ENCODE data around the gene GALK2. TPM values are rescaled to one million over a fixed set of nuclear protein-coding genes. Genes with fewer than 3 reads are reported as not detected.

GALK2 gene
- total RNA-seq, 1 experiment from 2014 or later: 22.9 TPM

- Histone ChIP-seq H3K27me3 (replicated peaks; ENCODE audit: insufficient read depth, low read depth, low read length, poor library complexity) (no peaks in the 10 kb centered on the region), H3K36me3 (ENCODE audit: insufficient read depth, low read length, poor library complexity, severe bottlenecking) (peaks cover 4% of the 10 kb centered on the region), H3K9me3 (ENCODE audit: low read depth, low read length, poor library complexity, severe bottlenecking) (no peaks in the 10 kb centered on the region), H3K4me3 (ENCODE audit: low read depth, low read length, poor library complexity, severe bottlenecking) (no peak overlapping the region), H3K4me1 (ENCODE audit: insufficient read depth, low read length, poor library complexity, severe bottlenecking) (peaks cover 33% of the 10 kb centered on the region), H3K27ac (ENCODE audit: low read depth, low read length, poor library complexity, severe bottlenecking) (no peak overlapping the region)
- intact Hi-C loops (cut with micrococcal nuclease; ENCODE audit: unreplicated experiment): loop anchor here (5.0 to 10.0 kb wide), 2 partner anchors 813 to 1076 kb away; no protein-coding TSS in a partner anchor
- DNase-seq (ENCODE audit: low spot score): no peak
- no TSS peak for BruUV-seq (replicated peaks)
- TF ChIP-seq EZH2 (IDR thresholded peaks at IDR 0.05; ENCODE audit: borderline replicate concordance, low read depth, low read length, poor library complexity, severe bottlenecking) (no peak), CTCF (conservative IDR thresholded peaks at IDR 0.05; ENCODE audit: low read depth, low read length) (no peak)
- POLR2A ChIA-PET (ENCODE audit: low non-redundant PET): no interaction called here
- CTCF ChIA-PET: no interaction called here
Observed at GRCh38 chr15:49239105-49239504, 69.1 kb downstream of the GALK2 start.

GRCh38 chr15:49242820-49243219, 72.8 kb downstream of the GALK2 start:
- Histone ChIP-seq H3K4me3 (ENCODE audit: low read depth, low read length, poor library complexity, severe bottlenecking) (no peak overlapping the region), H3K4me1 (ENCODE audit: insufficient read depth, low read length, poor library complexity, severe bottlenecking) (peaks cover 12% of the 10 kb centered on the region), H3K27me3 (replicated peaks; ENCODE audit: insufficient read depth, low read depth, low read length, poor library complexity) (no peaks in the 10 kb centered on the region), H3K27ac (ENCODE audit: low read depth, low read length, poor library complexity, severe bottlenecking) (no peak overlapping the region), H3K9me3 (ENCODE audit: low read depth, low read length, poor library complexity, severe bottlenecking) (no peaks in the 10 kb centered on the region), H3K36me3 (ENCODE audit: insufficient read depth, low read length, poor library complexity, severe bottlenecking) (peaks cover 4% of the 10 kb centered on the region)
- ChIA-PET CTCF (no interaction called here), POLR2A (ENCODE audit: low non-redundant PET) (no interaction called here)
- DNase-seq (ENCODE audit: low spot score): no peak
- TF ChIP-seq EZH2 (IDR thresholded peaks at IDR 0.05; ENCODE audit: borderline replicate concordance, low read depth, low read length, poor library complexity, severe bottlenecking) (no peak), CTCF (conservative IDR thresholded peaks at IDR 0.05; ENCODE audit: low read depth, low read length) (no peak)
- no TSS peak for BruUV-seq (replicated peaks)
- intact Hi-C loops (cut with micrococcal nuclease; ENCODE audit: unreplicated experiment): no loop called here

GRCh38 chr15:49247556-49248110, 77.6 kb downstream of the GALK2 start:
- BruUV-seq (replicated peaks): no TSS peak
- CTCF ChIA-PET: no interaction called here

More at GRCh38 chr15:49247556-49248110, 77.6 kb downstream of the GALK2 start:
- H3K9me3 ChIP-seq (ENCODE audit: low read depth, low read length, poor library complexity, severe bottlenecking): no peaks in the 10 kb centered on the region
- no peaks in the 10 kb centered on the region for H3K27me3 ChIP-seq (replicated peaks; ENCODE audit: insufficient read depth, low read depth, low read length, poor library complexity)
- POLR2A ChIA-PET (ENCODE audit: low non-redundant PET): no interaction called here
- no peaks in the 10 kb centered on the region for H3K36me3 ChIP-seq (ENCODE audit: insufficient read depth, low read length, poor library complexity, severe bottlenecking)
- no peak for DNase-seq (ENCODE audit: low spot score)
- H3K27ac ChIP-seq (ENCODE audit: low read depth, low read length, poor library complexity, severe bottlenecking): no peak overlapping the region
- intact Hi-C loops (cut with micrococcal nuclease; ENCODE audit: unreplicated experiment): no loop called here
- TF ChIP-seq CTCF (conservative IDR thresholded peaks at IDR 0.05; ENCODE audit: low read depth, low read length): no peak
- TF ChIP-seq EZH2 (IDR thresholded peaks at IDR 0.05; ENCODE audit: borderline replicate concordance, low read depth, low read length, poor library complexity, severe bottlenecking): no peak
- H3K4me3 ChIP-seq (ENCODE audit: low read depth, low read length, poor library complexity, severe bottlenecking): no peak overlapping the region
- H3K4me1 ChIP-seq (ENCODE audit: insufficient read depth, low read length, poor library complexity, severe bottlenecking): no peaks in the 10 kb centered on the region
